Gastroesophageal sphincter (tissue), 3 donors: ENCODE results near the gene ADCY2.

ENCODE experiments used
- CTCF ChIP-seq, 4 experiments: fragments of 200-600 bp in 2 of 4; fragments of 450-650 bp in 2 of 4; sonication (generic) in 1 of 4; IDR thresholded peaks; one replicate each; pipeline ENCODE4 v1.5.1; 2017 to 2019; ENCODE audit warnings: antibody characterized with exemption in 4 of 4, mild to moderate bottlenecking in 2 of 4, moderate library complexity in 2 of 4
- EP300 ChIP-seq: sonication (generic); formaldehyde crosslinking; IDR thresholded peaks from one replicate; pipeline ENCODE4 v1.6.1; 2017; ENCODE audit warnings: antibody characterized with exemption, mild to moderate bottlenecking

DNA sequence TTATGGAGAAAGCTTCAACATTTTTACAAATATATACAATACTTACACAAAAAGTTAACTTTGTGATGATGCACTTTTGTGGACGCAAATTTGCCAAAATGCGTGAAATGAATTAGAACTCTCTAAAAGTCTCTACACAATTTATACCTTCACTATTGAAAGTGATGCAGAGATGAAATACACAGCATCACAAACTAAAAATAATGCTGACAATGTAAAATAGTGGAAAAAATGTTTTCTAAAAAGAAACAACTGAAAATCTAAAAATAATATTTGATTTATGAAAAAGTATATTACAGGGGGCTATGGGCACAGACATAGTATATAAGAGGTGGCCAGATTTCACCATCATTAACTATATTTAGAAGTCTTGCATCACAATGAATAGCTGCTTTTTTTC lies 188.8 kb downstream of the ADCY2 start:
- TF ChIP-seq CTCF (IDR thresholded peaks at IDR 0.05) = no peak
- TF ChIP-seq EP300 = no peak
